Measurements from ENCODE around the gene SMAD3. TPM values are rescaled to one million over a fixed set of nuclear protein-coding genes. Genes with fewer than 3 reads are reported as not detected.

SMAD3 gene
- total and polyA plus RNA-seq, 2 donors (not counting 1 experiment from before 2014, with no cell fraction given) = 55.9 to 163 TPM

DNA sequence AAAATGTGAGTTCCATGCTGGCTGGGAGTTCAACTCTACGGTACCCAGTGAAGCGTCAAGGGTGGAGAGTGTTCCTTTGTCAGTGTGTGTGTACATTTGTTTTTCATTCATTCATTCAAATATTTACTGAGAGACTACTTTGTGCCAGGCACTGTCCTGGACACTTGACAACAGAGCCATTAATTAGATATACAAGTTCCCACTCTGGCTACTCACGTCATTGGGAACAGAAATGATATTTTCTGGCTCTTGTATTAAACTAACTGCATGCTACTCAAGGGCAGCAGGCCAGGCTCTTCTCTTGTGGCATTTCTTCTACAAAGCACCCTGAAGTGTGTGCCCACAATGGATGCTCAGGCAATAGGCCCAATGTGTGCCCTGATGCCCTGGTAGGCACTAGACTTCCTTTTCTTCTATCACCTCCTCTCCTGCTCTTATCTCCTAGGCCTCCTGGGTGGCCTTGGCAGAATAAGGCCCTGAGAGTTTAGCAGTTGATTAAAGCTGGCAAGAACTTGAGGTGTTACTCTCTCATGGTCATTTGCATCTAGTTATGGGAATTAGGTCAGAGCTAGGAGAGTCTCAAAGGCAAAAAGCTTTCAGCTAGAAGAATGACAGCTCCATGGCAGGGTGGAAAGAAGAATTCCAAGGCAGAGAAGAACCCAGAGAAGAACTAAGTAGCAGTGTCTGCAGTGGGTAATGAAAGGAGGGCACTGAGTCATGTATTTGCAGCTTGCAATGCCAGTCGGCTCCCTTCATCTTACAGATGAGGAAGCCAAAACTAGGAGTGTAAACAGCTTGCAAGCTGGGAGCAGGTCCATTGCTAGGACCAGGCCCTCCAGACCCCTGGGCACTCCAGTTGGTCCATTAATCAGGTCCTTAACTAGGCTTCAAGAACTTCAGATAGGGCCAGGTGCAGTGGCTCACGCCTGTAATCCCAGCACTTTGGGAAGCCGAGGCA lies 14.0 kb upstream of the SMAD3 start:
- ChIA-PET CTCF (no interaction called here), POLR2A (no interaction called here)
- no peak for ATAC-seq (ENCODE audit: low read depth)
- H3K4me2 ChIP-seq (replicated peaks; ENCODE audit: low read depth, low read length, poor library complexity, severe bottlenecking) = peak overlapping the region; percentile 29
- 100% methylated on average over 2 of the region's 6 CpGs for WGBS (ENCODE audit: insufficient coverage)
- Mint-ChIP-seq H3K9me3 (ENCODE audit: insufficient read depth) (no peaks in the 10 kb centered on the region), H3K27ac (peak overlapping the region; percentile 43), H3K27me3 (no peaks in the 10 kb centered on the region), H3K4me1 (peaks cover 51% of the 10 kb centered on the region), H3K4me3 (no peak overlapping the region)
- H3K4me3 ChIP-seq (ENCODE audit: control extremely low read depth in 1 of 5, extremely low read depth in 1 of 5, insufficient read depth in 1 of 5, low read depth in 2 of 5, low read length in 4 of 5) = no peak overlapping the region
- H3K27ac ChIP-seq (ENCODE audit: low read length in 2 of 2) = no peak overlapping the region
- H3K79me2 ChIP-seq (ENCODE audit: control insufficient read depth, insufficient read depth, low read length) = peaks cover 3% of the 10 kb centered on the region
- no peaks in the 10 kb centered on the region for H3K27me3 ChIP-seq (replicated peaks in 1 of 4; ENCODE audit: control extremely low read depth in 1 of 4, control insufficient read depth in 3 of 4, insufficient read depth in 4 of 4, low read length in 3 of 4)
- H3K36me3 ChIP-seq (replicated peaks in 1 of 2; ENCODE audit: control extremely low read depth in 1 of 2, control insufficient read depth in 1 of 2, extremely low read depth in 1 of 2, insufficient read depth in 2 of 2, low read length in 1 of 2) = no peaks in the 10 kb centered on the region
- intact Hi-C loops (cut with micrococcal nuclease) = no loop called here
- H3K4me1 ChIP-seq (ENCODE audit: control insufficient read depth in 2 of 2, insufficient read depth in 2 of 2, low read length in 2 of 2) = peaks cover 43 to 51% of the 10 kb centered on the region in 2 donors
- H3K9ac ChIP-seq (ENCODE audit: low read length) = no peak overlapping the region
- TF ChIP-seq, protein P1, sequence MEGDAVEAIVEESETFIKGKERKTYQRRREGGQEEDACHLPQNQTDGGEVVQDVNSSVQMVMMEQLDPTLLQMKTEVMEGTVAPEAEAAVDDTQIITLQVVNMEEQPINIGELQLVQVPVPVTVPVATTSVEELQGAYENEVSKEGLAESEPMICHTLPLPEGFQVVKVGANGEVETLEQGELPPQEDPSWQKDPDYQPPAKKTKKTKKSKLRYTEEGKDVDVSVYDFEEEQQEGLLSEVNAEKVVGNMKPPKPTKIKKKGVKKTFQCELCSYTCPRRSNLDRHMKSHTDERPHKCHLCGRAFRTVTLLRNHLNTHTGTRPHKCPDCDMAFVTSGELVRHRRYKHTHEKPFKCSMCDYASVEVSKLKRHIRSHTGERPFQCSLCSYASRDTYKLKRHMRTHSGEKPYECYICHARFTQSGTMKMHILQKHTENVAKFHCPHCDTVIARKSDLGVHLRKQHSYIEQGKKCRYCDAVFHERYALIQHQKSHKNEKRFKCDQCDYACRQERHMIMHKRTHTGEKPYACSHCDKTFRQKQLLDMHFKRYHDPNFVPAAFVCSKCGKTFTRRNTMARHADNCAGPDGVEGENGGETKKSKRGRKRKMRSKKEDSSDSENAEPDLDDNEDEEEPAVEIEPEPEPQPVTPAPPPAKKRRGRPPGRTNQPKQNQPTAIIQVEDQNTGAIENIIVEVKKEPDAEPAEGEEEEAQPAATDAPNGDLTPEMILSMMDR (IDR thresholded peaks at IDR 0.05) = no peak
- TF ChIP-seq EZH2 (IDR thresholded peaks at IDR 0.05; ENCODE audit: borderline replicate concordance, insufficient read depth, low read depth, low read length, poor library complexity, severe bottlenecking) = no peak
- H2AFZ ChIP-seq (ENCODE audit: insufficient read depth, low read depth, low read length, poor library complexity, severe bottlenecking) = no peak overlapping the region
- H3K9me3 ChIP-seq (ENCODE audit: control extremely low read depth in 1 of 3, control insufficient read depth in 2 of 3, insufficient read depth in 1 of 3, low read length in 2 of 3) = no peaks in the 10 kb centered on the region
- H4K20me1 ChIP-seq (ENCODE audit: control insufficient read depth, insufficient read depth, low read length, poor library complexity, severe bottlenecking) = no peaks in the 10 kb centered on the region
- DNase-seq = no peak

DNA sequence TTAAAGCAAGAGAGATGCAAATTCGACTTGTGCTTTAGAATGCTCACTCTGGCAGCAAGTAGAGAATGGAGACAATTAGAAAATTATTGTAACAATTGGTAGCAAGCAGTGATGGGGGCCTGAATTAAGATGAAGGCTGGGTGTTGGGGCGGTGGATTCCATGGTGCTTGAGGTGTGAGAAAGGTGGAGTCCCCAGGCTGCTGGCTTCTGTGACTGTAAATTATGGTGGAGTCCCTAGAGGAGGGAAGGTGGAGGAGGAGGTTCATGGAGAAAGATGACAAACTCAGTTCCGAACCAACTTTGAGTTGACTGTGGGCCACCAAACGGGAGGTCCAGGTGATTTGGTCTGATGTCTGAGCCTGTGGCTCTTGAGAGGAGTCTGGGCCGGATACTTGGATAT lies 10.7 kb upstream of the SMAD3 start:
- intact Hi-C loops (cut with micrococcal nuclease) = no loop called here
- ATAC-seq (ENCODE audit: low read depth) (no peak), DNase-seq (no peak)
- no peak overlapping the region for H3K4me3 ChIP-seq (ENCODE audit: control extremely low read depth in 1 of 5, extremely low read depth in 1 of 5, insufficient read depth in 1 of 5, low read depth in 2 of 5, low read length in 4 of 5)
- peaks cover 3% of the 10 kb centered on the region for H3K79me2 ChIP-seq (ENCODE audit: control insufficient read depth, insufficient read depth, low read length)
- H3K4me3 Mint-ChIP-seq = no peak overlapping the region
- H3K27me3 Mint-ChIP-seq = no peaks in the 10 kb centered on the region
- H3K27ac ChIP-seq (ENCODE audit: low read length in 2 of 2) = no peak overlapping the region
- H2AFZ ChIP-seq (ENCODE audit: insufficient read depth, low read depth, low read length, poor library complexity, severe bottlenecking) = no peak overlapping the region
- ChIA-PET POLR2A (no interaction called here), CTCF (interaction anchor here (1.0 kb wide), 1 partner anchor 89 kb away, joined by 3 read pairs; no protein-coding TSS in a partner anchor)
- H3K9me3 Mint-ChIP-seq (ENCODE audit: insufficient read depth) = no peaks in the 10 kb centered on the region
- no peak for TF ChIP-seq EZH2 (IDR thresholded peaks at IDR 0.05; ENCODE audit: borderline replicate concordance, insufficient read depth, low read depth, low read length, poor library complexity, severe bottlenecking)
- TF ChIP-seq, protein P1 (IDR thresholded peaks at IDR 0.05) = no peak
- H4K20me1 ChIP-seq (ENCODE audit: control insufficient read depth, insufficient read depth, low read length, poor library complexity, severe bottlenecking) = no peaks in the 10 kb centered on the region
- H3K36me3 ChIP-seq (replicated peaks in 1 of 2; ENCODE audit: control extremely low read depth in 1 of 2, control insufficient read depth in 1 of 2, extremely low read depth in 1 of 2, insufficient read depth in 2 of 2, low read length in 1 of 2) = no peaks in the 10 kb centered on the region
- peaks cover 36% of the 10 kb centered on the region for H3K4me1 Mint-ChIP-seq
- 91% methylated on average over 4 of the region's 5 CpGs for WGBS (ENCODE audit: insufficient coverage)
- H3K4me2 ChIP-seq (replicated peaks; ENCODE audit: low read depth, low read length, poor library complexity, severe bottlenecking) = no peak overlapping the region
- H3K27ac Mint-ChIP-seq = no peak overlapping the region
- peaks cover 30 to 41% of the 10 kb centered on the region in 2 donors for H3K4me1 ChIP-seq (ENCODE audit: control insufficient read depth in 2 of 2, insufficient read depth in 2 of 2, low read length in 2 of 2)
- no peak overlapping the region for H3K9ac ChIP-seq (ENCODE audit: low read length)
- H3K27me3 ChIP-seq (replicated peaks in 1 of 4; ENCODE audit: control extremely low read depth in 1 of 4, control insufficient read depth in 3 of 4, insufficient read depth in 4 of 4, low read length in 3 of 4) = no peaks in the 10 kb centered on the region
- H3K9me3 ChIP-seq (ENCODE audit: control extremely low read depth in 1 of 3, control insufficient read depth in 2 of 3, insufficient read depth in 1 of 3, low read length in 2 of 3) = no peaks in the 10 kb centered on the region
